ENCODE measurements around the gene PHF19. TPM values are rescaled to one million over a fixed set of nuclear protein-coding genes. Genes with fewer than 3 reads are reported as not detected.

Gene PHF19
- total RNA-seq, 1 donor from 2014 or later = 10.0 TPM

DNA sequence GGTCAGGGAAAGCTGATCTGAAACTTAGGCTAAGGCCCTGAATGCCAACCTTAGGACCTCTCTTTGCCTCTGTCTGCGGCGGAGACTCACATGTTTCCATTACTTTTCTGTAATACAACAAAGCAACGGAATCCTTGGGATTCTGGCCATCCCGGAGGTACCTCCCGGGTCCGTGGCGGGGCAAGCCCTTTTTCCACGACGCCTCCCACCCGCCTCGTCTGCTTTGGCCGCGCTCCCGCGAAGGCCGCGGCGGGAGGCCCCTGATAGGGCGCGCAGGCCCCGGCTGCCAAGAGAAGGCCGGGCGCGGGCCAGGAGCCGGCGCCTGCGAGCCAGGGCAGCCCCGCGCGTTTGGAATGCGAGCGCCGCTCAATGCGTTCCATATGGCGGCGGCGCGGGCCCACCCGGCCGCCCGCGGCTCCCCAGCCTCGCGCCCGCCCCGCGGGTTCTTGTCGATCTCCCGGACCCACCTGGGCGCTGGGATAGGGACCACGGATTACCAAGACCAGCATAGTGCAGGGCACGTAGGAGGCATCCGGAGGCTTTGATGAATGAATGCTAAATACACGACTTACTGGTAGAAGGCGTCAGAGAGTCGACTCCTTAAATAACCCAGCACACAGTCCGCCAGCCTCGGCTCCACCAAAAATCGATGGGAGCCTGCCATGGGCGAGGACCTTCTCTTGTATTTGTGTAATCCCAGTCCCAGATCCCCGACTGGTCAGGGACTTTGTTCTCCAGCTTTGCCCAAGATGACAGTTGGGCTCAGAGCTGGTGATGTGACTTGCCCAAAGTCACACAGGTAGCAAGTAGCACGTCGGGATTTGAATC is 17.5 kb upstream of the PHF19 start:
- no peaks in the 10 kb centered on the region for H3K4me1 Mint-ChIP-seq (ENCODE audit: unreplicated experiment)
- TF ChIP-seq, protein P1, sequence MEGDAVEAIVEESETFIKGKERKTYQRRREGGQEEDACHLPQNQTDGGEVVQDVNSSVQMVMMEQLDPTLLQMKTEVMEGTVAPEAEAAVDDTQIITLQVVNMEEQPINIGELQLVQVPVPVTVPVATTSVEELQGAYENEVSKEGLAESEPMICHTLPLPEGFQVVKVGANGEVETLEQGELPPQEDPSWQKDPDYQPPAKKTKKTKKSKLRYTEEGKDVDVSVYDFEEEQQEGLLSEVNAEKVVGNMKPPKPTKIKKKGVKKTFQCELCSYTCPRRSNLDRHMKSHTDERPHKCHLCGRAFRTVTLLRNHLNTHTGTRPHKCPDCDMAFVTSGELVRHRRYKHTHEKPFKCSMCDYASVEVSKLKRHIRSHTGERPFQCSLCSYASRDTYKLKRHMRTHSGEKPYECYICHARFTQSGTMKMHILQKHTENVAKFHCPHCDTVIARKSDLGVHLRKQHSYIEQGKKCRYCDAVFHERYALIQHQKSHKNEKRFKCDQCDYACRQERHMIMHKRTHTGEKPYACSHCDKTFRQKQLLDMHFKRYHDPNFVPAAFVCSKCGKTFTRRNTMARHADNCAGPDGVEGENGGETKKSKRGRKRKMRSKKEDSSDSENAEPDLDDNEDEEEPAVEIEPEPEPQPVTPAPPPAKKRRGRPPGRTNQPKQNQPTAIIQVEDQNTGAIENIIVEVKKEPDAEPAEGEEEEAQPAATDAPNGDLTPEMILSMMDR (IDR thresholded peaks at IDR 0.05; ENCODE audit: unreplicated experiment) = no peak
- H3K27ac Mint-ChIP-seq (ENCODE audit: unreplicated experiment) = no peak overlapping the region
- no peaks in the 10 kb centered on the region for H3K9me3 Mint-ChIP-seq (ENCODE audit: unreplicated experiment)
- H3K4me3 Mint-ChIP-seq (ENCODE audit: unreplicated experiment) = no peak overlapping the region
- H3K27me3 Mint-ChIP-seq (ENCODE audit: unreplicated experiment) = peaks cover 9% of the 10 kb centered on the region
- H3K36me3 Mint-ChIP-seq (ENCODE audit: low read depth, unreplicated experiment) = no peaks in the 10 kb centered on the region
- DNase-seq (ENCODE audit: low spot score) = peak; percentile 37

DNA sequence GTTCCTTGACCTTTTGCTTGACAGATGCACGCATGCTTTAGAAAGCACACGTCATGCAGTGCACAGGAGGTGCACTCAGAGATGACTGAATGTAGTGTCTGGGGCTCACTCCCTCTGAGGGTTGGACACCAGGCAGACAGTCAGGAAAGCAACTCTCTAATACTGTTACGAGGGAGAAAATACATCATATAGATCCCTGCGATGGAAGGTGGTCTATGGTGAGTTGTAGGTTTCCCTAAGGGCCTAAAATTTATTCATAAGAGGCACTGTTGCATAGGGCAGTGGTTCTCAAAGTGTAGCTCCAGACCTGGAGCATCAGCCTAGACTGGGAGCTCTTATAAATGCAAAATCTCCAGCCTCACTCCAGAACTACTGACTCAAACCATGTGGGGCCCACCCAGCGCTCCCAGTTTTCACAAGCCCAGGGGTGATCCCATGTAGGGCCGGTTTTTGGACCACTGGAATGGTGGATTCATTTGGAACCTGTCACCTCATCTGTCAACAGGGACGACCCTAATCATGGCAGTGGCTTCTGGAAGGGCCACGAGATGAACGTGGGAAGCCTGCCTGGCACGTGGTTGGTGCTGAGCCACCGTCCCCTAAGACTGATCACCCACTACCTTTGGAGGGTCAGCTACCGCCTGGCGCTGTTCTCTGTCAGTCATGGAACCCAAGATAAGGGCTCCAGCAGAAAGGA is 16.8 kb upstream of the PHF19 start:
- TF ChIP-seq, protein P1 (IDR thresholded peaks at IDR 0.05; ENCODE audit: unreplicated experiment) = no peak
- DNase-seq (ENCODE audit: low spot score) = no peak
- Mint-ChIP-seq H3K36me3 (ENCODE audit: low read depth, unreplicated experiment) (no peaks in the 10 kb centered on the region), H3K27me3 (ENCODE audit: unreplicated experiment) (peaks cover 10% of the 10 kb centered on the region), H3K27ac (ENCODE audit: unreplicated experiment) (no peak overlapping the region), H3K4me1 (ENCODE audit: unreplicated experiment) (no peaks in the 10 kb centered on the region), H3K9me3 (ENCODE audit: unreplicated experiment) (no peaks in the 10 kb centered on the region), H3K4me3 (ENCODE audit: unreplicated experiment) (no peak overlapping the region)

DNA sequence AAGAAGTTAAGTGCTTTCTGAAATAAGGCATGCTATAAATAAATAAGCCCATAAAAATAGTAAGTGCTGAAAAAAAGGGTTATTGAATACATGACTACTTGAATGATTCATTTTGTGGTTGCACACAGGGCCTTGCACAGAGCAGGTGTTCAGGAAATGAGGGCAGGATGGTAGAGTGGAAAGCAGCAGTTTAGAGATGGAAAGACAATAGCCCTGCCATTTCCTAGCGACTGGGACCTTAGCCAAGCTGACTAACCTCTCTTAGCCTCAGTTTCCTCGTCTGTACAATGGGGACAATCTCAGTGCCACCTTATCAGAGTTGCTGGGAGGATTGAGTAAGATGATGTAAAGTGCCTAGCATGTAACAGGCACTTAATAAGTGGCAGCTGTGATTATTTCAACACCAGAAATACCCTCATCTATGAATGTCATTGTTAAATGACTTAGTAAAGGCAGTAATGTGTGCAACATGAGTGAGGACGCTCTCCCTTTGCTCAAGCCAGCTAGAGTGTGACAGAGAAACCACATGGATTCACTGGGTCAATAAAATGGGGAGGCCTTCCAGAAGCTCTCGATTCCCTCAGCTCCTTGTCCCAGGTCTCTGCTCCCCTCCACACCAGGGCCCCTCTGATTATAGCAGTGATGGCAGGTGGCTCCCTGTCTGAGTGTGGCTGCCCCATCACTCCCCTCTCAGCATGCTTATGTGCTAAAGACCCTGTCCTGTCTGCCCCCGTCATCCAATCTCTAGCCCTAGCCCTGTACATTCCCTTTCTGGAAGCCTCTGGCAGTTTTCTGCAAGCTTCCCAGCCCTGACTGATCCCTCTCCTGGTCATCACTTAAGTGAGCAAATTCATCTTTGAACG is 16.0 kb upstream of the PHF19 start:
- TF ChIP-seq, protein P1 (IDR thresholded peaks at IDR 0.05; ENCODE audit: unreplicated experiment) = no peak
- Mint-ChIP-seq H3K27me3 (ENCODE audit: unreplicated experiment) (peaks cover 10% of the 10 kb centered on the region), H3K4me3 (ENCODE audit: unreplicated experiment) (no peak overlapping the region), H3K9me3 (ENCODE audit: unreplicated experiment) (no peaks in the 10 kb centered on the region), H3K4me1 (ENCODE audit: unreplicated experiment) (no peaks in the 10 kb centered on the region), H3K27ac (ENCODE audit: unreplicated experiment) (no peak overlapping the region), H3K36me3 (ENCODE audit: low read depth, unreplicated experiment) (no peaks in the 10 kb centered on the region)
- DNase-seq (ENCODE audit: low spot score) = no peak

DNA sequence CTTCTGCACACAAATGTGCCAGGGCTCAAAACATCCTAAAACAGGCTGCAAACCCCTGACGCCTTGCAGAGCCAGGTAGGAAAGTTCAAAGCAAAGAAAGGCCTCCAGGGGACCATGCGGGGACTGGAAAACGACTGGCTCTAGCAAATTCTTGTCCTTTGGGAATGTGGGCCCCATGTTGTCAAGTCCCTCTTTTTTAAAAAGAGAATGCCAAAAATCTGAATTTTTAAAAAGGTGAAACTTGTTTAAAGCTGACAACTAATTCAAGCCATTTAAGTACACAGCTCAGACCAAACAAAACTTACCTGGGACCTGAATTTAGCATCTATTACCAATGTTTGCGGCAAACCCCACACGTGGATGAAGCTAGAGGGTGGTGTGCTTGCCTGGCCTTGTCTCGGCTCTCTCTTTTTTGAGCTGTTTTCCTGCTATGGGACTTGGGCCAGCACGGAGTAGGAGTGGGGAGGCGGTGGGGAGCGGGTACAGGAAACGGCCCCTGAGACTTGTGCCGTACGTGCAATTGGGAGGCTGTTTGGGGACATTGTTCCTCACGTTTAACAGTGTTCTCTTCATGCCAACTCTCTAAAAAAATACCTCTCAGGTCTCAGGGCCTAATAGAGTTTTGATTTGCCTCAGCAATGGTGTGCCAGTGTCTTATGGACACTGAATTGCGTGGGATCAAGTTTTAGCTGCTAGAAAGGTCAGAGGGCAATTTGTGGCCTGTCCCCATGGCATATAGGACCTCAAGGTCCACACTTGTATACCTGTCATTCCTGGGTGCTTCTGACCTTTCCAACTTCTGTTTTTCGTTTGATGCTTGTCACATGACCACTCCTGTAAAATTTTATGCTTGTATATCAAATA is 15.1 kb upstream of the PHF19 start:
- H3K27ac Mint-ChIP-seq (ENCODE audit: unreplicated experiment) = no peak overlapping the region
- DNase-seq (ENCODE audit: low spot score) = no peak
- no peaks in the 10 kb centered on the region for H3K9me3 Mint-ChIP-seq (ENCODE audit: unreplicated experiment)
- H3K4me3 Mint-ChIP-seq (ENCODE audit: unreplicated experiment) = no peak overlapping the region
- no peaks in the 10 kb centered on the region for H3K4me1 Mint-ChIP-seq (ENCODE audit: unreplicated experiment)
- TF ChIP-seq, protein P1 (IDR thresholded peaks at IDR 0.05; ENCODE audit: unreplicated experiment) = no peak
- H3K36me3 Mint-ChIP-seq (ENCODE audit: low read depth, unreplicated experiment) = no peaks in the 10 kb centered on the region
- H3K27me3 Mint-ChIP-seq (ENCODE audit: unreplicated experiment) = peaks cover 10% of the 10 kb centered on the region

Data from endothelial cell (in vitro differentiated cells).